H9 (cell line): ENCODE results near the gene ETV5. TPM values are rescaled to one million over a fixed set of nuclear protein-coding genes. Genes with fewer than 3 reads are reported as not detected.

ENCODE experiments used
- DNase-seq: peaks from one replicate; pipeline ENCODE4 v3.0.0-alpha.2; 2017
- H2AFZ ChIP-seq: one replicate; pipeline ENCODE4 v1.6.1; 2013; ENCODE audit warnings: mild to moderate bottlenecking, low read length, control low read depth, moderate library complexity
- H2AK5ac ChIP-seq: 2 replicates; pipeline ENCODE4 v1.6.1; 2013; ENCODE audit warnings: low read length, control low read depth, mixed read lengths; ENCODE audit not compliant: insufficient read length
- H2BK120ac ChIP-seq: one replicate; pipeline ENCODE4 v1.6.1; 2013; ENCODE audit warnings: low read depth, mild to moderate bottlenecking, low read length, control low read depth, inconsistent platforms; ENCODE audit not compliant: poor library complexity, severe bottlenecking
- H2BK12ac ChIP-seq: 2 replicates; pipeline ENCODE4 v1.6.1; 2013; ENCODE audit warnings: low read length, control low read depth, mixed read lengths, low read depth; ENCODE audit not compliant: insufficient read length
- H2BK15ac ChIP-seq: 2 replicates; pipeline ENCODE4 v1.6.1; 2013; ENCODE audit warnings: low read depth, low read length, control low read depth
- H2BK20ac ChIP-seq: one replicate; pipeline ENCODE4 v1.6.1; 2013; ENCODE audit warnings: low read depth, mild to moderate bottlenecking, low read length, control low read depth, inconsistent platforms; ENCODE audit not compliant: poor library complexity, severe bottlenecking
- H2BK5ac ChIP-seq: 2 replicates; pipeline ENCODE4 v1.6.1; 2013; ENCODE audit warnings: low read length, control low read depth, mixed read lengths; ENCODE audit not compliant: insufficient read length
- H3K14ac ChIP-seq: 2 replicates; pipeline ENCODE4 v1.6.1; 2013; ENCODE audit warnings: low read length, control low read depth; ENCODE audit not compliant: insufficient read depth
- H3K18ac ChIP-seq: 2 replicates; pipeline ENCODE4 v1.6.1; 2013; ENCODE audit warnings: low read depth, mild to moderate bottlenecking, mixed read lengths, low read length, control low read depth; ENCODE audit not compliant: insufficient read length
- H3K23ac ChIP-seq: 2 replicates; pipeline ENCODE4 v1.6.1; 2013; ENCODE audit warnings: low read length, control low read depth, mixed read lengths, low read depth; ENCODE audit not compliant: insufficient read length
- H3K23me2 ChIP-seq: 2 replicates; pipeline ENCODE4 v1.6.1; 2013; ENCODE audit warnings: low read depth, mild to moderate bottlenecking, mixed read lengths, low read length, control low read depth; ENCODE audit not compliant: insufficient read length, poor library complexity, severe bottlenecking
- H3K27ac ChIP-seq: 2 replicates; pipeline ENCODE4 v1.5.1; 2013; ENCODE audit warnings: low read length, control low read depth, mixed read lengths, low read depth; ENCODE audit not compliant: insufficient read length
- H3K27me3 ChIP-seq: 2 replicates; pipeline ENCODE4 v1.6.1; 2013; ENCODE audit warnings: low read length, control low read depth, inconsistent platforms; ENCODE audit not compliant: insufficient read depth
- H3K4ac ChIP-seq: 2 replicates; pipeline ENCODE4 v1.6.1; 2013; ENCODE audit warnings: low read depth, mild to moderate bottlenecking, control low read depth, inconsistent platforms, low read length, moderate library complexity
- H3K4me1 ChIP-seq: 2 replicates; pipeline ENCODE4 v1.6.1; 2013; ENCODE audit warnings: low read length, control low read depth, inconsistent platforms; ENCODE audit not compliant: insufficient read depth
- H3K4me2 ChIP-seq: 2 replicates; pipeline ENCODE4 v1.6.1; 2013; ENCODE audit warnings: low read length, control low read depth, mixed read lengths; ENCODE audit not compliant: insufficient read length, insufficient read depth
- H3K56ac ChIP-seq: 2 replicates; pipeline ENCODE4 v1.6.1; 2013; ENCODE audit warnings: low read depth, mild to moderate bottlenecking, mixed read lengths, low read length, control low read depth; ENCODE audit not compliant: insufficient read length
- H3K79me1 ChIP-seq: 2 replicates; pipeline ENCODE4 v1.6.1; 2013; ENCODE audit warnings: low read depth, mild to moderate bottlenecking, moderate library complexity, low read length, control low read depth, inconsistent platforms; ENCODE audit not compliant: insufficient read depth, poor library complexity, severe bottlenecking
- H3K79me2 ChIP-seq: 2 replicates; pipeline ENCODE4 v1.6.1; 2013; ENCODE audit warnings: low read length, control low read depth, inconsistent platforms; ENCODE audit not compliant: insufficient read depth
- H3K9ac ChIP-seq: 2 replicates; pipeline ENCODE4 v1.6.1; 2013; ENCODE audit warnings: low read length, control low read depth, mixed read lengths; ENCODE audit not compliant: insufficient read length; ENCODE audit errors: extremely low read depth
- H3K9me3 ChIP-seq: one replicate; pipeline ENCODE4 v1.6.1; 2013; ENCODE audit warnings: low read depth, low read length, inconsistent platforms; ENCODE audit not compliant: control insufficient read depth
- H3T11ph ChIP-seq: one replicate; pipeline ENCODE4 v1.6.1; 2013; ENCODE audit warnings: mild to moderate bottlenecking, low read length, control low read depth, inconsistent platforms
- H4K20me1 ChIP-seq: one replicate; pipeline ENCODE4 v1.6.1; 2013; ENCODE audit not compliant: control insufficient read depth, insufficient read length, insufficient read depth
- H4K5ac ChIP-seq: 2 replicates; pipeline ENCODE4 v1.6.1; 2013; ENCODE audit warnings: low read depth, mild to moderate bottlenecking, mixed read lengths, low read length, control low read depth; ENCODE audit not compliant: insufficient read length
- H4K8ac ChIP-seq: replicated peaks from 2 replicates; pipeline ENCODE4 v1.6.1; 2013; ENCODE audit warnings: low read length, control low read depth, mixed read lengths, low read depth; ENCODE audit not compliant: insufficient read length
- H4K91ac ChIP-seq: 2 replicates; pipeline ENCODE4 v1.6.1; 2013; ENCODE audit warnings: low read depth, mild to moderate bottlenecking, moderate library complexity, mixed read lengths, low read length, control low read depth; ENCODE audit not compliant: insufficient read length
- H3K27ac Mint-ChIP-seq, 3 experiments: 2 replicates in 2 of 3; 3 replicates in 1 of 3; pipeline ENCODE4 v1.8.0; 2020 to 2021; ENCODE audit warnings: mixed read lengths in 3 of 3, mild to moderate bottlenecking in 1 of 3, moderate library complexity in 1 of 3
- H3K27me3 Mint-ChIP-seq: 2 replicates; pipeline ENCODE4 v1.8.0; 2021; ENCODE audit warnings: low read depth, mild to moderate bottlenecking, moderate library complexity, mixed read lengths
- H3K36me3 Mint-ChIP-seq, 3 experiments: 2 replicates in 2 of 3; 3 replicates in 1 of 3; pipeline ENCODE4 v1.8.0; 2020 to 2021; ENCODE audit warnings: low read depth in 3 of 3, mixed read lengths in 3 of 3; ENCODE audit not compliant: insufficient read depth in 1 of 3
- H3K4me1 Mint-ChIP-seq, 2 experiments: 2 replicates each; pipeline ENCODE4 v1.8.0; 2020; ENCODE audit warnings: mixed read lengths in 2 of 2
- H3K4me3 Mint-ChIP-seq, 2 experiments: 2 replicates in 1 of 2; 3 replicates in 1 of 2; pipeline ENCODE4 v1.8.0; 2020 to 2021; ENCODE audit warnings: mild to moderate bottlenecking in 2 of 2, mixed read lengths in 2 of 2, moderate library complexity in 1 of 2
- H3K9me3 Mint-ChIP-seq, 2 experiments: 2 replicates in 1 of 2; 3 replicates in 1 of 2; pipeline ENCODE4 v1.8.0; 2020; ENCODE audit warnings: mild to moderate bottlenecking in 2 of 2, mixed read lengths in 2 of 2, moderate library complexity in 1 of 2
- CTCF ChIP-seq: fragments of 200-600 bp; sonication (generic); conservative IDR thresholded peaks from 3 replicates; pipeline ENCODE4 v1.8.0; 2021; ENCODE audit warnings: antibody characterized with exemption, mild to moderate bottlenecking
- WGBS: extraction: QIAGEN DNeasy Blood & Tissue Kit; methylation state at CpG from one replicate; pipeline ENCODE4 v1.1.7; 2013; ENCODE audit warnings: missing lambda C conversion rate, low lambda C conversion rate, mixed read lengths; ENCODE audit not compliant: insufficient read length; ENCODE audit errors: extremely low coverage; 5-methylcytosine and 5-hydroxymethylcytosine counted together
- total RNA-seq: library from RNA; stranded (reverse); gene quantifications from 2 replicates; pipeline ENCODE4 v1.2.1, GENCODE V29; 2021

The ETV5 gene
- total RNA-seq, 1 experiment from 2014 or later = 7.7 TPM

- H3K79me2 ChIP-seq = no peaks in the 10 kb centered on the region
- no peaks in the 10 kb centered on the region for H3K27me3 ChIP-seq
- no peak overlapping the region for H2AFZ ChIP-seq
- no peak overlapping the region for H2BK5ac ChIP-seq
- H2AK5ac ChIP-seq = no peak overlapping the region
- no CpG with 5 or more reads among the region's 3 CpGs for WGBS
- no peak overlapping the region for H2BK15ac ChIP-seq
- no peak overlapping the region for H3K27ac Mint-ChIP-seq
- H3K79me1 ChIP-seq = no peaks in the 10 kb centered on the region
- peaks cover 0 to 3% of the 10 kb centered on the region in 2 experiments; a peak in 1 of 5 replicates for H3K9me3 Mint-ChIP-seq
- H3K4me1 Mint-ChIP-seq = no peaks in the 10 kb centered on the region
- H3K56ac ChIP-seq = no peak overlapping the region
- H2BK12ac ChIP-seq = no peak overlapping the region
- H4K91ac ChIP-seq = no peak overlapping the region
- TF ChIP-seq CTCF = no peak
- no peaks in the 10 kb centered on the region for H3K36me3 Mint-ChIP-seq
- no peak overlapping the region for H2BK20ac ChIP-seq
- no peak for DNase-seq
- H3K4ac ChIP-seq = no peak overlapping the region
- H2BK120ac ChIP-seq = no peak overlapping the region
- no peak overlapping the region for H3K4me3 Mint-ChIP-seq
- no peaks in the 10 kb centered on the region for H3K4me1 ChIP-seq
- H3K18ac ChIP-seq = no peak overlapping the region
- H3K23me2 ChIP-seq = no peaks in the 10 kb centered on the region
- no peak overlapping the region for H3K4me2 ChIP-seq
- no peak overlapping the region for H3K23ac ChIP-seq
- no peak overlapping the region for H4K5ac ChIP-seq
- no peak overlapping the region for H4K8ac ChIP-seq
- H3K9ac ChIP-seq = no peak overlapping the region
- H3K27ac ChIP-seq = no peak overlapping the region
- H3K9me3 ChIP-seq = no peaks in the 10 kb centered on the region
- H3K27me3 Mint-ChIP-seq = peaks cover 7% of the 10 kb centered on the region
- H3T11ph ChIP-seq = no peak overlapping the region
- H3K14ac ChIP-seq = no peak overlapping the region
- no peaks in the 10 kb centered on the region for H4K20me1 ChIP-seq
Measured at GRCh38 chr3:186004209-186004608, 104.7 kb downstream of the ETV5 start.
